HG03196 (cell line): ENCODE data around the gene SIK1.
"Not testable (repeated sequence)": the region's sequence is repeated elsewhere in the genome, so short reads cannot be mapped to it uniquely, and the experiment has no call there.

Source experiments
- ATAC-seq: cut with Tn5 transposase; IDR thresholded peaks from one replicate; pipeline ENCODE4 v1.9.1; 2021; ENCODE audit not compliant: unreplicated experiment

Gene SIK1

DNA sequence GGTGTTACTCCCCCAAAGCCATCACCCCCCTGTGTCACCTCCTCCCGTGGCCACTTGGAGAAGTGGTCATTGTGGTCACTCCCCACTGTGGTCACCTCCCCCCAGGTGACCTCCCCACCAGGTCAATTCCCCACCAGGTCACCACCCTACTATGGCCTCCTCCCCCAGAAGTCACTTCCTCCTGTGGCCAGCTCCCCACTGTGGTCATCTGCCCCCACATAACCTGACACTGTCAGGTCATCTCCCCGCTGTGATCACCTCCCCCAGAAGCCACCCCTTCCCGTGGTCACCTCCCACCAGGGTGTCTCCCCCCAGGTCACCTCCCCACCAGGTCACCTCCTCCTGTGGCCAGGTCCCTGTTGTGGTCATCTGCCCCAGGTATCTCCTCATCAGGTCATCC lies 28.9 kb downstream of the SIK1 start:
- not testable (repeated sequence) for ATAC-seq

DNA sequence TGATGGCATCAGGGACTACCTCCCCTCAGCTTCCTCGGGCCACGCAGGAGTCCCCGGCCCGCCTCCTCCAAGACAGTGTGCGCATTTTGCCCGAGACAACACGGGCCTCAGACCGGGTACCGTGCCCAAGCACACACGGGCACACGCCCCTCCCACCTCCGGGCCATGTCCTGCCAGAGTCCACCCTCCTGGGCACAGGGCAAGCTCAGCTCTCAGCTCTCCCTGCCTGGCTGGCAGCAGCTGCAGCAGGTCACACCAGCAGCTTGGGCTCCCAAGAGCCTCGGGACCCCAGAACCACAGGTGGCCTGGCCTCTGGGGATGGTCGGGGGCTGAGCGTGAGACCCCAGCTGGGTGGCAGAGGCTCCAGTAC lies 29.5 kb downstream of the SIK1 start:
- ATAC-seq: not testable (repeated sequence)

DNA sequence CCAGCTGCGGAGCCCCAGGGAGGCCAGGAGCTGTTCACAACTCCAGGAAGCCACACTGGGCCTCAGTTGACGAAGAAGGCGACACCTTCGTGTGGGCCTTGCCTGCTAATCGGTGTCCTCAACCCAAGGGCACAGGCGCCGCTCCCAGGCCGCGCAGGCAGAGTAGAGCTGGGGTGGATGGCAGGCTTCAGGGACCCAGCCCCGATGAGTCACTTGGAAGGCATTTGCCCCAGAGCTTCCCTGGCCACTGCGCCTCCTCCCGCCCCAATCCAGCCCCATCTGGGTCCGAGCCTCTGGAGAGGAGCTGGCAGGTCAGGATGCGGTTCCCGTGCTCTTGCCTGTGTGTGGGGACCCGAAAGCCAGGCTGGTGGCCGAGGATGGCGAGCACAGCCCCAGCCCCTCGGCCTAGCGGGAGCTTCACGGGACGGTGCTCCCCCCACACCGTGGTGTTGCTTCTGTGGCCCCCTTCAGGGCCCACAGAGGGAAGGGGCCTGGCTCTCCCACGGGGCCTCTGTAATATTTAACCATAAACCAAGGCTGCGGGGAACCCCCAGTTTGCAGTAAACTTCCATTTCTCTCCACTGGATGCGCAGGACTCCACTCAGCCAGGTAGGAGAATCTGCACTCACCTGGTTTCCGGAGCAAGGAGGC lies 30.0 kb downstream of the SIK1 start:
- not testable (repeated sequence) for ATAC-seq

DNA sequence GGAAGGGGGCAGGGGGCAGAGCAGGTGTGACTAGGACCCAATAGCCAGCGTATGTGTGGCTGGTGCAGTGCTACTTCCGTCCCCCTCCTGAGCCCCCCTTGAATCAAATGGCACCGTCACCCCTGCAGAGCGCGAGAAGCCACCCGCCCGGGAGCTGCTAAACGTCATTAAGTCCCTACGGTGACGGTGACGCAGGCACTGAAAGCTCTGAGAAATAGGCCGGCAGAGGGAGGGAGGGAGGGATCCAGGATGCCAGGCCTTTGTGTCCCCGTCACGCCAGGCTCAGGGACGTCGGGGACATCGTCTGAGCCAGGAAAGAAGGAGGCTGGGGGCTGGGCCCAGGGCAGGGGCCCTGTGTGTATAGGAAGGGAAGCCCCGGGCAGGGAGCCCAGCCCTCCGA lies 43.6 kb downstream of the SIK1 start:
- not testable (repeated sequence) for ATAC-seq

DNA sequence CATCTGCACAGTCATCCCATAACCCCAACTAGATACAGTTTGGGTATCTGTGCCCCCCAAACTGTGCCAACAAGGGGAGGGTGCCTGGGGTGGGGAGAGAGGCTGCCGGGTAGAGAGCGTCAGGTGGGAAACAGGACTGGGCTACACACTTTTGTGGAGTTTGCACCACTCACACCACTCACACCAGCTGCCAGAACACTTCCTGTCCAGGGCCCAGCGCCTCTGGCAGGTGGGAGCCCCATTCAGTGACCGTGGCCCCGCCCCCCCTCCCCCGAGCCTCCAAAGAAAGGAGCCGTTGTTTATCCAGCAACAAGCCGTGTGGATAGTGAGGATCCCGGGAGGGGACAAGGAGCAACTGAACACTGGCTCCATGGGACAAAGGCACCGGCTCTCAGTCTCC lies 44.0 kb downstream of the SIK1 start:
- not testable (repeated sequence) for ATAC-seq

GRCh38 chr21:43380852-43381533 lies 45.9 kb downstream of the SIK1 start:
- ATAC-seq: not testable (repeated sequence)

DNA sequence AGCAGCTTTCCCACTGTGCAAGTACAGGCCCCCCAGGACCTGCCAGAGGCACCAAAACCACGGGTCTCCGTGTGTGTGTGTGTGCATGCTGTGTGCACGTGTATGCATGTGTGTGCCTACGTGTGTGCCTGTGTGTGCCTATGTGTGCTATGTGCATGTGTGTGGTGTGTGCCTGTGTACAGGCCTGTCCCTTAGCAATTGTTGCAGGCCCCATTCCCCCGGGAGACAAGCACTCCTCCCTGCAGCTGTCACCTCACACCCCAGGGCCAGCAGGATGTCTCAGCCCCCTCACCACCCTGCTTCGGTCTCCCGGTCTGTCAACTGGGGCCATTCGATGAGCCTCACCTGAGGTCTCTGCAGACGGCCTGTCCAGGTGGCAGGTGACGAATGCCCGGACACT lies 46.6 kb downstream of the SIK1 start:
- ATAC-seq: not testable (repeated sequence)

DNA sequence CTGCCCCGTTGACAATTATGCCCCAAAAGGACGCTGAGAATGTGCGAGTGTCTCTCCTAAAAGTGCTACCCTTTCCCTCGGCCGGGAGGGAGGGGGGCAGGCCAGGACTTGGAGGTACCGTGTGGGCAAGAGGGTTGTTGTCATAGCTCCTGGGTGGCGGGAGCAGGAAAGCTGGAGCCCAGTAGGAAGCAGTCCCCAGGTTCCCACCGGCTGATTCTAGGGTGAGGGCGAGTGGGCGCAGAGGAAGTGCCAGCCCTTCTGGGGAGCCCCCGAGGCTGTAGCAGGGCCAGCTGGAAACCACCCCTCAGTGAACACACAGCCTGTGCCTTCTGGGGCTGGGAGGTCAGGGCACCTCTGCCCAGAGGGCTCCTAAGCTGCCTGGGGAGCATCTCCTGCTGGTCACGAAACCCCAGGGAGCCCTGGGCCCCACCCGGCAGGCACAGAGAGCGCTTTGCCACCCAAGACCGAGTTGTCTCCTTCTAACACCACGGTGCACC lies 47.3 kb downstream of the SIK1 start:
- not testable (repeated sequence) for ATAC-seq

DNA sequence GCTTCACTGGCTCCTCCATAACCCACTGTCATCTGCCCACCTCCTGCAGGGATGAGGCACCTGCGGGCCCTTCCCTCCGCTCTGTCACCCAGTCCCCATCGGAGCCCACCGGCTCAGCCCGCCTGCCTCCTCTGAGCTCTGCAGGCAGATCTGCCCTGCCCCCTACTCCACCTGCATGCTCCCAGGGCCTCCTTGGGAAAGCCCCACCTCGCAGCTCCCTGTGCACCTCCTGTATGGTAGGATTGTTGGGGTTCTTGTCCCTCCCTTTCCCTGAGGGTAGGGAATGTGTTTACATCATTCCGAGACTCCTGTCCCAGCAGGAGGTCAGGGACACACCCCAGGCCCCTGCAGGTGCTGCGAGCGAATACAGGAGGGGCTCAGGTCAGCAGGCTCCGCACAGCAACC lies 50.5 kb downstream of the SIK1 start:
- ATAC-seq: no peak

GRCh38 chr21:43375837-43376477 lies 51.0 kb downstream of the SIK1 start:
- ATAC-seq: no peak

DNA sequence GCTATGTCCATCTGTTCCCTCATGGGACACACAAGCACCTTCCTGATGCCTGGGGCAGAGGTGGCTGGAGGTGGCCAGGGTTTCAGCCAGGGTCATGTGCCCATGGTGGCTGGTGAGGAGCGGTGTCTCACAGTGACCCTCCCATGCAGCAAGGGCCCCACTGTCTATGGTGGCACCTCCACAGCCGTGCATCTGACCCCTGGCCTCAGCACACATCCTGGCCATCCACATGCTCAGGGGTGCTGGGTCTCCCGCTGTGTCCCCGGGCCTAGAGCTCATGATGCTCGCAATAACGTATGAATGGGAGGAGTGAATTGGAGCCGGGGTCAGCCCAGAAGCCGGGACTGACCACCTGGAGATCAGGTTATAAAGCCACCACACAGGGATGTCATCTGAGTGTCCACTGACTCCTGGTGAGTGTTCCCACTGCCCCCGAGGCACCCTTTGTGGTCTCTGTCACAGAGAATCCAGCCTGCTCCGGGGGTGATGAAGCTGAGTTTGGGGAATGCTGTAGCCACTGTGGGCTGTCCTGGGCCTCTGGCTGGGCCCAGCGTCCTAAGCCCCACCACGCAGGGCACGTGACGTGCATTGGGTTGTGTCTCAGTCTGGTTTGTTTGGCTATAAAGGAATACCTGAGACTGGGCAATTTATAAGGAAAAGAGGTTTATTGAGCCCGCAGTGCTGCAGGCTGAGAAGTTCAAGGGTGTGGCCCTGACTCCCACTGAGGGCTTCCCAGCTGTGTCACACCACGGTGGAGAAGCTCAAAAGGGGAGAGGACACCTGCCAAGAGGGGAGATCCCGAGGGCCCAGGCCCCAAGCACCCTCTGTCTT lies 51.7 kb downstream of the SIK1 start:
- no peak for ATAC-seq

DNA sequence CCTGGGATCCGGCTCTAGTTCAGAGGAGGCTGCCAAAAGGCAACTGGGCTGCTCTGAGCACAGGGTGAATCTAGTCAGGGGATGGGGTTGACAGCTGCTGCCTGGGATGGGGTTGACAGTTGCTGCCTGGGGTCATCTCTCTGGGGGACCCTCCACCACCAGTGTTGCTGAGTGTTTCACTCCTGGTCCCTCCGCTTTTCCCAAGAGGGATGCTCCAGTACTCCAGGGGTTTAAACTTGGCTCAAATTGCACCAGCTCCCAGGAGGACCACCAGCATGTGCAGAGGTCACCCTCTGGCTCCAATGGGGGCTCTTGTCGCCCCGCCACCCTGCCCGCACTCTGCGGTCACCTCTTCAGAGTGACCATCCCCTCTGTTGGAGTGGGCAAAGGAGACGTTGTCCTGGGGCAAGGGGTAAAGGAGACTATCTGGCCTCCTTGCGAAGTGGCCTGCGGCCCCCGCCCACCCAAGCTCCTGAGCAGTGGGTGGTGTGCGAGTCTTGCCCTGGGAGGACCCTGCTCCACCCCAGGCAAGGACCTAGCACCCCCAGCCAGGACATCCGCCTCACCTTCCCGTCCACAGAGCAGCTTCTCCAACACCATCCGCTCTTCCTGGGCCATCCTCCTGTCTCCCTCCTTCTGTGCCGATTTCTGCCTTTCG lies 52.6 kb downstream of the SIK1 start:
- ATAC-seq: no peak

GRCh38 chr21:43373362-43374227 lies 53.3 kb downstream of the SIK1 start:
- ATAC-seq: no peak

GRCh38 chr21:43372663-43373361 lies 54.1 kb downstream of the SIK1 start:
- no peak for ATAC-seq

DNA sequence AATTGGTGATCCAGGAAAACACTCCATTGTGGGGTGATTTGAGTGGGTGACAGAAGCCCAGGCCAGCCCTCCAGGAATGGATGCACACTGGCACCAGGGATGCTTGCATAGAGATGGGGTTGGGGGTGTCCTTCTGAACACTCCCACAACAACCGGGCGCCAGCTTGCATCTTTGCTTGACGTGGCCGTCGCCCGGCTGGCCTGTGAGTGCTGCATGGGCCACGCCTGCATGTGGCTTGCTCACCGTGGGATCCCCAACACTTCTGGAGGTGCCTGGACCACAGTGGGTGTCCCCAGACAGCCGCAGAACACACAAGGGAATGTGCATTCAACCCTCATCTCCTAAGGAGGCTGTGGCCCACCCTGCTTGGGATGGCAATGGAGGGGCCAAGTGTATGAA lies 55.1 kb downstream of the SIK1 start:
- ATAC-seq: no peak

- ATAC-seq: no peak
These were observed 55.9 kb downstream of the SIK1 start for GRCh38 chr21:43370888-43371570.

- ATAC-seq: no peak
These were observed 56.8 kb downstream of the SIK1 start for GRCh38 chr21:43370091-43370658.

DNA sequence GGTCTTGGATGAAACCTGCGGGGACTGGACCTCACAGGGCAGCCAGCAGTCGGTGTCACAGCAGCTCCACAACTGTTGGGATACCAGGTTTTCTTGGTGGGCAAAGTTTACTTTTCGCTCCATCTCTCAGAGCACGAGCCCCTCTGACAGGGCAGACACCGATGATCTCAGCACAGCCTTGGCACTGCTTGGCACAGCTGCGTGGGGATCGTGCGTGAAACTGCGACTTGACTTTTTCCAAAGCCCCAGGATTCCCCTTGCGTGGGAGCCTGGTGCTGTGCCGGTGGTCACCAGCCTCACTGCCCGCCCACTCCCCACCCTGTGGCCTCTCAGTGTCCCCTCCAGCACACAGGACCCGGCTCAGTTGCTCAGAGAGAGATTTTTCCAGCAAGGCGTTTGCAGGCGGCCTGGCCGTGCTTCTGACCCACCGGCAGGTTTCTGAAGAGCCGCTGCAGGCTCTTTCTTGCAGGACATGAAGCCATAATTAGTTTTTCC lies 57.3 kb downstream of the SIK1 start:
- no peak for ATAC-seq
